Tibial nerve (tissue), 4 donors: ENCODE results near the gene VWA2. TPM values are rescaled to one million over a fixed set of nuclear protein-coding genes. Genes with fewer than 3 reads are reported as not detected.

ENCODE experiments used
- DNase-seq, 2 donors: peaks; one replicate each; pipeline ENCODE4 v3.0.0-alpha.2; 2019; ENCODE audit warnings: low spot score in 2 of 2
- H3K27ac ChIP-seq, 4 donors: fragments of 200-600 bp; sonication (generic) in 3 of 4; one replicate each; pipeline ENCODE4 v1.5.1; 2017 to 2019; ENCODE audit warnings: mild to moderate bottlenecking in 1 of 4
- H3K27me3 ChIP-seq, 2 donors: fragments of 200-600 bp; sonication (generic) in 1 of 2; one replicate each; pipeline versions ENCODE4 v1.5.1 to v1.6.0; 2017 to 2019
- H3K36me3 ChIP-seq, 3 donors: fragments of 200-600 bp; sonication (generic); one replicate each; pipeline ENCODE4 v1.5.1; 2018 to 2019
- H3K4me1 ChIP-seq, 4 donors: fragments of 200-600 bp; sonication (generic) in 3 of 4; one replicate each; pipeline ENCODE4 v1.5.1; 2017 to 2019
- H3K4me3 ChIP-seq, 4 donors: fragments of 200-600 bp; sonication (generic) in 3 of 4; one replicate each; pipeline ENCODE4 v1.5.1; 2017 to 2019; ENCODE audit warnings: mild to moderate bottlenecking in 1 of 4, moderate library complexity in 1 of 4
- H3K9me3 ChIP-seq, 4 donors: fragments of 200-600 bp; sonication (generic) in 3 of 4; one replicate each; pipeline ENCODE4 v1.5.1; 2017 to 2019
- CTCF ChIP-seq, 5 experiments: fragments of 200-600 bp in 3 of 5; fragments of 450-650 bp in 2 of 5; sonication (generic) in 3 of 5; IDR thresholded peaks; one replicate each; pipeline ENCODE4 v1.5.1; 2016 to 2019; ENCODE audit warnings: antibody characterized with exemption in 5 of 5, mild to moderate bottlenecking in 3 of 5, moderate library complexity in 2 of 5
- EP300 ChIP-seq, 2 donors: sonication (generic); formaldehyde crosslinking; IDR thresholded peaks; one replicate each; pipeline ENCODE4 v1.6.1; 2017; ENCODE audit warnings: antibody characterized with exemption in 2 of 2, mild to moderate bottlenecking in 1 of 2
- POLR2A ChIP-seq, 2 donors: fragments of 450-650 bp; IDR thresholded peaks; one replicate each; pipeline ENCODE4 v1.6.1; 2017; ENCODE audit warnings: antibody characterized with exemption in 2 of 2, mild to moderate bottlenecking in 2 of 2, moderate library complexity in 2 of 2
- WGBS, 2 donors: methylation state at CpG; one replicate each; pipeline ENCODE4 v1.1.5; 2018; 5-methylcytosine and 5-hydroxymethylcytosine counted together
- total RNA-seq, 4 donors: library from RNA; depleted of rRNA; stranded (reverse); fragments of >200 nt; gene quantifications; one replicate each; pipeline ENCODE4 v1.1.0, GENCODE V29; 2016

Gene VWA2
- total RNA-seq, 4 donors from 2014 or later = 0.22 to 1.6 (median 1.0) TPM

DNA sequence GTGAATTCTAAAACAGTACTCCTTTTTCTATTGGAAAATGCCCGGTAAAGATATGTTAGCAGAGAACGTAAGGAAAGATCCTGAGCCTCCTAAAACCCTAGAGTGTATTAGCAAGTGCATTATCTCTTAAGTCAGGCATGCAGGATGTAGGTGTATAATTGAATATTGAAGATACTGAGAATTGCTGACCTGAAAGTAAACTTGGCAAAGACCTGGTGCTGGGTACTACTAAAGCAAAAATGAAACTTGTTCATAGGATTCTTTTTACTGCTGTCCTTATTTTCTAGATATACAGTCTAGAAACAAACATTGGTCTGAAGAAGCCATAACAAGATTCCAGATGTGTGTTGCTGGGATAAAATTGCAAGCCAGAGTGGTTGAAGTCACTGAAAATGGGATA, 18.8 kb upstream of the VWA2 start:
- Histone ChIP-seq H3K36me3 (no peaks in the 10 kb centered on the region), H3K4me1 (no peaks in the 10 kb centered on the region), H3K9me3 (no peaks in the 10 kb centered on the region), H3K4me3 (no peak overlapping the region), H3K27ac (no peak overlapping the region), H3K27me3 (no peaks in the 10 kb centered on the region)
- no peak for TF ChIP-seq CTCF (IDR thresholded peaks at IDR 0.05)
- no peak for TF ChIP-seq POLR2A (IDR thresholded peaks at IDR 0.05)
- TF ChIP-seq EP300 (IDR thresholded peaks at IDR 0.05) = no peak
- WGBS, 2 donors = 58 to 71% methylated on average over 2 of the region's 2 CpGs
- DNase-seq = no peak

GRCh38 chr10:114221235-114221634, 17.8 kb upstream of the VWA2 start:
- Histone ChIP-seq H3K36me3 (no peaks in the 10 kb centered on the region), H3K4me3 (no peak overlapping the region), H3K9me3 (no peaks in the 10 kb centered on the region), H3K27me3 (no peaks in the 10 kb centered on the region), H3K4me1 (no peaks in the 10 kb centered on the region), H3K27ac (no peak overlapping the region)
- TF ChIP-seq EP300 (IDR thresholded peaks at IDR 0.05) (no peak), CTCF (IDR thresholded peaks at IDR 0.05) (no peak), POLR2A (IDR thresholded peaks at IDR 0.05) (no peak)
- WGBS, 2 donors = 81 to 84% methylated on average over 4 of the region's 4 CpGs
- no peak for DNase-seq

DNA sequence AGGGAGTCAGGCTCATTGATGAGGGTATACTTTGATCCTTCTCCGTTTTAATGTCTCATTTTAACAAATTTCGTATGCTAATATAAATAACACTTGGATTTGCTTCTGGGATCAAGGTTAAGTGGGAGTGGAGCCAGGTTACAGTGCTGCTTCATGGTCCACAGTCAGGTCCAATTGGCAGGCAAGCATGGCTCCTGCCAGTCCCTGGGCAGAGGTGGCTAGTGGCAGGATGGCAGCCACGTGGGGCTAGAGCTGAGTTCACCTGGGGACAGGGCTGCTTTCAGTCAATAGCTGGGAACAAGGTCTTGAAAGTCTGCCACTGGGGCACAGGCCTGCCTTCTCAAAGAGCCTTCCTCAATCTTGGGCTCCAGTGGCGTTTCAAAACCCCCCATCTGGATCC, 16.0 kb upstream of the VWA2 start:
- no peaks in the 10 kb centered on the region for H3K27me3 ChIP-seq
- no peaks in the 10 kb centered on the region for H3K4me1 ChIP-seq
- 80 to 81% methylated on average over 4 of the region's 4 CpGs for WGBS, 2 donors
- H3K9me3 ChIP-seq = no peaks in the 10 kb centered on the region
- DNase-seq = no peak
- no peak for TF ChIP-seq POLR2A (IDR thresholded peaks at IDR 0.05)
- TF ChIP-seq CTCF (IDR thresholded peaks at IDR 0.05) = no peak
- no peak overlapping the region for H3K4me3 ChIP-seq
- H3K27ac ChIP-seq = no peak overlapping the region
- H3K36me3 ChIP-seq = no peaks in the 10 kb centered on the region

GRCh38 chr10:114228156-114228555, 10.9 kb upstream of the VWA2 start:
- no peak overlapping the region for H3K27ac ChIP-seq
- no peaks in the 10 kb centered on the region for H3K27me3 ChIP-seq
- H3K4me1 ChIP-seq = no peaks in the 10 kb centered on the region
- no peaks in the 10 kb centered on the region for H3K9me3 ChIP-seq
- H3K4me3 ChIP-seq = no peak overlapping the region
- no peaks in the 10 kb centered on the region for H3K36me3 ChIP-seq
- no peak for TF ChIP-seq POLR2A (IDR thresholded peaks at IDR 0.05)
- TF ChIP-seq EP300 (IDR thresholded peaks at IDR 0.05) = no peak
- TF ChIP-seq CTCF (IDR thresholded peaks at IDR 0.05) = no peak
- DNase-seq = no peak
- WGBS, 2 donors = 56 to 59% methylated on average over 3 of the region's 3 CpGs

DNA sequence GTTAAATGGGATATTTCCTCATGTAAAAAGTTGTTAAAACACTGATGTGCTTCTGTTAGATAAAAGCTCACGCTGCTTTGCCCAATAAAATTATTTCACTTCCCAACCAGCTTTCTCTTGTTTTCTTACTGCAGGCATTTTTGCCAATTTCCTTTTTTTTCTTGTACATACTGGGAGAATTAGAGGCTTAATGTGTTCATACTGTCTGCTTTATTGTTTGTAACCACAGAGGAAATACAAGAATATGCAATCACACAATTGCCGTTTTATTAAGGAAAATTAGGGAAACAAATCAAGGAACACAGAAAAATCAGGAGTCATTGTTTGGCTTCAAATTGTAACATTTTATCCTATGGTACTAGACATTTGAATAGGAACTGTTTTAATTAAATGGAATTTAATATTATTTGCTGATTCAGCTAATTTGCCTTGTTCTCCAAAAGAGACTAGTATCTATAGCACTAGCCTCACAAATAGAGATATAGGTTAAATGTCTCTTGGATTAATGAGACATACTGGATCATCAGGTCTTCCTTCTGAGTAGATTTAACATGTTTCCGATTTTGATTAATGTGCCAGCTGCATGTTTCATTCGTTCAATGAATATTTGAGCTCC, 6.4 kb upstream of the VWA2 start:
- DNase-seq = no peak
- Histone ChIP-seq H3K36me3 (no peaks in the 10 kb centered on the region), H3K27ac (no peak overlapping the region), H3K4me3 (no peak overlapping the region), H3K9me3 (no peaks in the 10 kb centered on the region), H3K27me3 (peaks cover 0 to 31% of the 10 kb centered on the region in 2 donors), H3K4me1 (no peaks in the 10 kb centered on the region)
- WGBS, 2 donors = 61 to 66% methylated on average over 4 of the region's 4 CpGs
- no peak for TF ChIP-seq POLR2A (IDR thresholded peaks at IDR 0.05)
- TF ChIP-seq CTCF (IDR thresholded peaks at IDR 0.05) = no peak
- no peak for TF ChIP-seq EP300 (IDR thresholded peaks at IDR 0.05)
